GM18909 (cell line): ENCODE measurements around the gene ZNF385B.

Source experiments
- ATAC-seq: cut with Tn5 transposase; IDR thresholded peaks from one replicate; pipeline ENCODE4 v1.9.1; 2021; ENCODE audit warnings: mild to moderate bottlenecking; ENCODE audit not compliant: unreplicated experiment, poor library complexity

Gene ZNF385B

GRCh38 chr2:179532863-179533278, 328.5 kb downstream of the ZNF385B start:
- no peak for ATAC-seq

GRCh38 chr2:179528576-179529069, 332.8 kb downstream of the ZNF385B start:
- no peak for ATAC-seq

- no peak for ATAC-seq
Observed at GRCh38 chr2:179525340-179525739, 336.1 kb downstream of the ZNF385B start.

- ATAC-seq, result no peak
Observed at GRCh38 chr2:179524809-179525339, 336.5 kb downstream of the ZNF385B start.

GRCh38 chr2:179521944-179522343, 339.5 kb downstream of the ZNF385B start:
- ATAC-seq, result no peak

- ATAC-seq, result no peak
Observed at GRCh38 chr2:179518830-179519229, 342.6 kb downstream of the ZNF385B start.

- no peak for ATAC-seq
Observed at GRCh38 chr2:179513181-179513580, 348.2 kb downstream of the ZNF385B start.

GRCh38 chr2:179512281-179513035, 349.0 kb downstream of the ZNF385B start:
- ATAC-seq, result no peak

GRCh38 chr2:179511105-179511789, 350.2 kb downstream of the ZNF385B start:
- ATAC-seq, result no peak

GRCh38 chr2:179495315-179495714, 366.1 kb downstream of the ZNF385B start:
- no peak for ATAC-seq

- ATAC-seq, result no peak
Observed at GRCh38 chr2:179488563-179488962, 372.8 kb downstream of the ZNF385B start.

GRCh38 chr2:179487010-179487731, 374.2 kb downstream of the ZNF385B start:
- ATAC-seq, result no peak

- no peak for ATAC-seq
Observed at GRCh38 chr2:179483131-179483530, 378.3 kb downstream of the ZNF385B start.

GRCh38 chr2:179479947-179480346, 381.5 kb downstream of the ZNF385B start:
- ATAC-seq, result no peak

GRCh38 chr2:179478771-179479170, 382.6 kb downstream of the ZNF385B start:
- ATAC-seq, result no peak

GRCh38 chr2:179470992-179471391, 390.4 kb downstream of the ZNF385B start:
- ATAC-seq, result no peak

GRCh38 chr2:179470089-179470488, 391.3 kb downstream of the ZNF385B start:
- ATAC-seq, result no peak

- no peak for ATAC-seq
Observed at GRCh38 chr2:179467960-179468359, 393.5 kb downstream of the ZNF385B start.

- no peak for ATAC-seq
Observed at GRCh38 chr2:179467111-179467510, 394.3 kb downstream of the ZNF385B start.

- no peak for ATAC-seq
Observed at GRCh38 chr2:179461420-179461819, 400.0 kb downstream of the ZNF385B start.
